Measurements from ENCODE around the gene CEP162.
"Not testable (repeated sequence)": the region's sequence is repeated elsewhere in the genome, so short reads cannot be mapped to it uniquely, and the experiment has no call there.

CEP162 gene

GRCh38 chr6:84150705-84151104, 76.7 kb downstream of the CEP162 start:
- DNase-seq: no peak

GRCh38 chr6:84141521-84141920, 85.9 kb downstream of the CEP162 start:
- DNase-seq: no peak

GRCh38 chr6:84139311-84139710, 88.1 kb downstream of the CEP162 start:
- DNase-seq: no peak

GRCh38 chr6:84137989-84138575, 89.4 kb downstream of the CEP162 start:
- DNase-seq: no peak

GRCh38 chr6:84137051-84137375, 90.4 kb downstream of the CEP162 start:
- DNase-seq: peak; percentile 21

- DNase-seq: no peak
Observed at GRCh38 chr6:84136364-84137050, 90.9 kb downstream of the CEP162 start.

- no peak for DNase-seq
Observed at GRCh38 chr6:84135291-84135690, 92.2 kb downstream of the CEP162 start.

GRCh38 chr6:84133385-84133784, 94.1 kb downstream of the CEP162 start:
- not testable (repeated sequence) for DNase-seq

- not testable (repeated sequence) for DNase-seq
Observed at GRCh38 chr6:84129588-84129987, 97.9 kb downstream of the CEP162 start.

- no peak for DNase-seq
Observed at GRCh38 chr6:84123186-84123585, 104.3 kb downstream of the CEP162 start.

- DNase-seq: no peak
Observed at GRCh38 chr6:84119277-84119676, 108.2 kb downstream of the CEP162 start.

- no peak for DNase-seq
Observed at GRCh38 chr6:84118191-84118590, 109.3 kb downstream of the CEP162 start.

- DNase-seq: not testable (repeated sequence)
Observed at GRCh38 chr6:84114933-84115594, 112.4 kb downstream of the CEP162 start.

GRCh38 chr6:84111351-84111750, 116.1 kb downstream of the CEP162 start:
- not testable (repeated sequence) for DNase-seq

GRCh38 chr6:84107495-84107894, 119.9 kb downstream of the CEP162 start:
- DNase-seq: no peak

- DNase-seq: not testable (repeated sequence)
Observed at GRCh38 chr6:84105215-84105924, 122.1 kb downstream of the CEP162 start.

GRCh38 chr6:84103029-84103428, 124.4 kb downstream of the CEP162 start:
- DNase-seq: no peak

GRCh38 chr6:84095156-84095555, 132.3 kb downstream of the CEP162 start:
- DNase-seq: no peak

GRCh38 chr6:84093441-84094435, 133.7 kb downstream of the CEP162 start:
- no peak for DNase-seq

- no peak for DNase-seq
Observed at GRCh38 chr6:84089552-84089951, 137.9 kb downstream of the CEP162 start.

GRCh38 chr6:84089081-84089480, 138.4 kb downstream of the CEP162 start:
- no peak for DNase-seq
